Esophagus squamous epithelium (tissue), 4 donors: Measurements from ENCODE around the gene PAPOLA.

Experiments
- CTCF ChIP-seq, 6 experiments: fragments of 450-650 bp in 4 of 6; fragments of 200-600 bp in 2 of 6; sonication (generic) in 2 of 6; IDR thresholded peaks; one replicate each; pipeline ENCODE4 v1.5.1; 2016 to 2019; ENCODE audit warnings: antibody characterized with exemption in 6 of 6, mild to moderate bottlenecking in 4 of 6, moderate library complexity in 4 of 6
- POLR2A ChIP-seq, 4 donors: fragments of 450-650 bp; IDR thresholded peaks; one replicate each; pipeline ENCODE4 v1.6.1; 2017; ENCODE audit warnings: antibody characterized with exemption in 4 of 4, mild to moderate bottlenecking in 4 of 4, moderate library complexity in 3 of 4

GRCh38 chr14:96567289-96567899, 65.2 kb downstream of the PAPOLA start:
- TF ChIP-seq CTCF (IDR thresholded peaks at IDR 0.05): peak; percentile 18 to 61 (median 38)
- no peak for TF ChIP-seq POLR2A (IDR thresholded peaks at IDR 0.05)
